A673 (cell line): Measurements from ENCODE around the gene ELP5. TPM values are rescaled to one million over a fixed set of nuclear protein-coding genes. Genes with fewer than 3 reads are reported as not detected.

Experiments
- BruUV-seq: library from RNA; stranded (reverse); fragments of 400-500 nt; replicated peaks from 2 replicates; lab custom pipeline; 2021; lab: Mats Ljungman, UMichigan
- CTCF ChIA-PET: fragments of 300-600 bp; sonication (Branson Sonifier 250); formaldehyde crosslinking; loops from one replicate; lab custom pipeline; 2022; ENCODE audit warnings: antibody characterized with exemption; lab: Charles Lee
- POLR2A ChIA-PET: fragments of 300-600 bp; sonication (Branson Sonifier 250); formaldehyde crosslinking; loops from one replicate; lab custom pipeline; 2022; ENCODE audit warnings: antibody characterized with exemption; ENCODE audit not compliant: low non-redundant PET; lab: Charles Lee
- DNase-seq: peaks from one replicate; pipeline ENCODE4 v3.0.0-alpha.2; 2015; ENCODE audit warnings: low spot score
- H3K27ac ChIP-seq: fragments of 200-600 bp; sonication (generic); 2 replicates; pipeline ENCODE4 v1.5.1; 2016; ENCODE audit warnings: mixed run types, low read depth, mild to moderate bottlenecking, mixed read lengths, antibody characterized with exemption, low read length; ENCODE audit not compliant: poor library complexity, severe bottlenecking
- H3K27me3 ChIP-seq: fragments of 200-600 bp; sonication (generic); replicated peaks from 2 replicates; pipeline ENCODE4 v1.6.1; 2017; ENCODE audit warnings: mixed run types, low read depth, mild to moderate bottlenecking, mixed read lengths, antibody characterized with exemption, low read length; ENCODE audit not compliant: insufficient read depth, poor library complexity
- H3K36me3 ChIP-seq: fragments of 200-600 bp; sonication (generic); 2 replicates; pipeline ENCODE4 v1.6.1; 2016; ENCODE audit warnings: mixed run types, mild to moderate bottlenecking, mixed read lengths, antibody characterized with exemption, low read length; ENCODE audit not compliant: insufficient read depth, poor library complexity, severe bottlenecking
- H3K4me1 ChIP-seq: fragments of 200-600 bp; sonication (generic); 2 replicates; pipeline ENCODE4 v1.6.1; 2017; ENCODE audit warnings: mixed run types, mild to moderate bottlenecking, mixed read lengths, antibody characterized with exemption, low read length; ENCODE audit not compliant: insufficient read depth, poor library complexity, severe bottlenecking
- H3K4me3 ChIP-seq: fragments of 200-600 bp; sonication (generic); 2 replicates; pipeline ENCODE4 v1.5.1; 2016; ENCODE audit warnings: low read depth, mixed run types, mild to moderate bottlenecking, mixed read lengths, low read length; ENCODE audit not compliant: poor library complexity, severe bottlenecking
- H3K9me3 ChIP-seq: fragments of 200-600 bp; sonication (generic); 2 replicates; pipeline ENCODE4 v1.6.1; 2016; ENCODE audit warnings: mixed run types, low read depth, mild to moderate bottlenecking, mixed read lengths, antibody characterized with exemption, low read length; ENCODE audit not compliant: poor library complexity, severe bottlenecking
- CTCF ChIP-seq: fragments of 300-800, 200-600 bp; sonication (generic); conservative IDR thresholded peaks from 2 replicates; pipeline ENCODE4 v1.5.1; 2017; ENCODE audit warnings: low read depth, mild to moderate bottlenecking, antibody characterized with exemption, low read length, moderate library complexity, mixed read lengths
- EZH2 ChIP-seq: fragments of 200-600 bp; sonication (generic); IDR thresholded peaks from 2 replicates; pipeline ENCODE4 v1.6.1; 2017; ENCODE audit warnings: borderline replicate concordance, low read depth, mild to moderate bottlenecking, mixed read lengths, antibody characterized with exemption, low read length; ENCODE audit not compliant: poor library complexity, severe bottlenecking
- intact Hi-C: fragments of 100-400 bp; cut with micrococcal nuclease; formaldehyde crosslinking; loops from one replicate; pipeline ENCODE4 v1.10.0; 2022; ENCODE audit not compliant: unreplicated experiment
- total RNA-seq: library from RNA; stranded (reverse); gene quantifications from 2 replicates; pipeline ENCODE4 v1.2.3, GENCODE V29; 2021

Gene ELP5
- total RNA-seq, 1 experiment from 2014 or later = 128 TPM

- peak overlapping the region; percentile 95 for H3K27ac ChIP-seq
- ChIA-PET CTCF (interaction anchor here (0.5 to 1.5 kb wide), 2 partner anchors 10 to 17 kb away, joined by 5 to 7 read pairs; no protein-coding TSS in a partner anchor), POLR2A (interaction anchor here (0.6 kb wide), 1 partner anchor 340 kb away, joined by 12 read pairs; no protein-coding TSS in a partner anchor)
- no TSS peak for BruUV-seq
- peak overlapping the region; percentile 96 for H3K4me3 ChIP-seq
- intact Hi-C loops = no loop called here
- peaks cover 39% of the 10 kb centered on the region for H3K36me3 ChIP-seq
- peak; percentile 84 for DNase-seq
- H3K4me1 ChIP-seq = peaks cover 37% of the 10 kb centered on the region
- H3K9me3 ChIP-seq = no peaks in the 10 kb centered on the region
- TF ChIP-seq EZH2 (no peak), CTCF (no peak)
- H3K27me3 ChIP-seq = no peaks in the 10 kb centered on the region
These were observed 14.1 kb upstream of the ELP5 start for GRCh38 chr17:7237761-7238419.

GRCh38 chr17:7238420-7239090, 13.5 kb upstream of the ELP5 start:
- intact Hi-C loops = no loop called here
- Histone ChIP-seq H3K27ac (peak overlapping the region; percentile 95), H3K27me3 (no peaks in the 10 kb centered on the region), H3K36me3 (peaks cover 39% of the 10 kb centered on the region), H3K4me3 (peak overlapping the region; percentile 96), H3K9me3 (no peaks in the 10 kb centered on the region), H3K4me1 (peaks cover 41% of the 10 kb centered on the region)
- no TSS peak for BruUV-seq
- no peak for DNase-seq
- CTCF ChIA-PET = interaction anchor here (1.5 kb wide), 1 partner anchor 18 kb away, joined by 5 read pairs; no protein-coding TSS in a partner anchor
- no peak for TF ChIP-seq CTCF
- TF ChIP-seq EZH2 = no peak
- POLR2A ChIA-PET = interaction anchor here (0.6 kb wide), 1 partner anchor 340 kb away, joined by 12 read pairs; no protein-coding TSS in a partner anchor

DNA sequence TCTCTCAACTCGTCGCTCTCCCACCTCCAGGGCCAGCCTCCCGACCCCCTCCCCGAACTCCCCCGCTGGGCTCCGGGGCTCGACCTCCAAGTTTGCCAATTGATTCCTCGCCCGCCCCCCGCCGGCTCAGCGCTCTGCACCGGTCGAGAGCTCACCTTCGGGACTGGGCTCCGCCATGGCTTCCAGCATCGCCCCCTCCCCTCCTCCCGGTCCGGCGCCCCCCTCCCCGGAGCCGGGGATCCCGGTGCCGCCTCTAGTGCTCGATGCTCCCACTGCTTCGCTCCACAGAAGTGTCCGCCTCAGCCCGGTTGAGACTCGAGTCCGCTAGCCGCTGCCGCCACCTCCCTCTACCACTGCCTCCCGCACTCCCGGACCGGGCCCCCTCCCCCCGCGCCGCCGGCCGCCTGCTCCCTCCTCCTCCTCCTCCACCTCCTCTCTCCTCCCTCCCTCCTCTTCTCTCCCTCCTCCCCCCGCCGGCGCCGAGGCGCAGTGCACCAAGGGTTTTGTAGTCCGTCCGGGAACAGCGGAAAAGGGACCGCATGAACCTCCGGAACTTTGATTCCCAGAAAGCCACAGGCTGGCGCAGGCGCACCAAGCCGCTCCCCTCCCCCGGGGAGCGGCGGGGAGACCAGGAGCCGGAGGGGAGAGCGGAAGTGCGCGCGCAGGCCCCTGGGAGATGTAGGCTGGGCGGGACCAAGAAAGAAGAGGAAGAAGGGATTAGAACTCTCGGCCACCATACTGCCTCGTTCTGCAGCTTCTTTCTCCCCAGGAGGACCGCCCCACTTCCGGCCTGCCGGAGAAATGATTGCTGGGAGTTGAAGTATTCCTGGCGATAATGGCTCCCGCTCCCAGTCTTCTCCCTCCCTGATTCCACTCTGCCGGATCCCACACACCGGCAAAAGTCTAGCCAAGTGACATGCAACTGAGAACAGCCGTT, 12.7 kb upstream of the ELP5 start, which contains the start of gene PHF23:
Gene PHF23 (minus strand): TSS at position 367 of the 937 bp plus-strand sequence. CDS start 178 bp downstream, at position 189.
- H3K27ac ChIP-seq = peak within 1 kb of the TSS; percentile 95
- POLR2A ChIA-PET = interaction anchor here (0.7 kb wide), 1 partner anchor 188 kb away, joined by 3 read pairs; no protein-coding TSS in a partner anchor
- peak within 1 kb of the TSS; percentile 96 for H3K4me3 ChIP-seq
- BruUV-seq = no TSS peak
- intact Hi-C loops = no loop called here
- TF ChIP-seq CTCF (no peak), EZH2 (no peak)
- H3K4me1 ChIP-seq = peaks cover 41% of the 10 kb centered on the region
- no peaks in the 10 kb centered on the region for H3K27me3 ChIP-seq
- CTCF ChIA-PET = no interaction called here
- no peaks in the 10 kb centered on the region for H3K9me3 ChIP-seq
- H3K36me3 ChIP-seq = peaks cover 47% of the 10 kb centered on the region
- peak; percentile 100 for DNase-seq
